Measurements from ENCODE around the gene NADK2. TPM values are rescaled to one million over a fixed set of nuclear protein-coding genes. Genes with fewer than 3 reads are reported as not detected.

NADK2 gene
- total and polyA plus RNA-seq, 9 of the 15 experiments (the other 6 are each of a cell fraction or from before 2014, with no cell fraction given) = 10.6 to 41.0 (median 24.0) TPM

DNA sequence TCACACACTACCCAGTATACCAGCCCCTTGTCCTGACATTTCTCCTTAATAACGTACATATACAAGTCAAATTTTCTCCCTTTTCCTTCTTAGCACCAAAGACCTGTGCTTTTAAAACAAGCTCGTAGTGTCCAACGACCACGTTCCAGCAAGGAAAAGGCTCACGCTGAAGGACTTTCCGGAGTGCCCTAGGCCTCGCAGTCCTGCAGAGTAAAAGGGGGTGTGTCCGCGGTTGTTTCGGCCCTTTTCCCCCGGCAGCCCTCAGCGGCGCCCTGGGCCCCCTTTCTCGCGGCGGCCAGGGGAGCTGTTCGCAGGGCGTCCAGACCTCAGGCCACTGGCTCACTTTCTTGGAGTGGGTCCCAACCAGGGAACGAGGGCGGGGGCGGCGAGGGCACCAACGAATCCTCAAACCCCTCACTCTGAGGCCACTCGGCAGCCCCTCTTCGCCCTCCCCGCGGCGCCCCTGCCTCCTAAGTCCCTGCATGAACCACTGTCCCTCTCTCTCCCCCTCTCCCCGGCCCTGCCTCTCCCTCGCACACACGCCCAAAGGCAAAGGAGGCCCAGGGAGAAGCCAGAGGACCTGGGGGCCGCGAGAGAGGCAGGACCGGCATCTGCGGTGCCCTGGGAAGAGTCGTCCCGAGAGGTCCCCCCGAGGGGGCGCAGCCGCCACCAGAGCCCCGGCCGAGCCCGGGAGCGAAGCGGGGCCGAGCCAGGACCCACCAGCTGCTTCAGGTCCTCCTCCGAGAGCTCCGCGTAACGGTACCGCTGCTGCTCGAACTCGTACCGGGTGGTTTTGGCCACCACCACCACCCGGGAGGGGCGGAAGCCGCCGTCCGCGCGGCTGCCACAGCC, 720 bp downstream of the NADK2 start (continued):
- TF ChIP-seq SRSF7 (optimal IDR thresholded peaks at IDR 0.05; ENCODE audit: low read depth, low read length) (no peak), TBP (optimal IDR thresholded peaks at IDR 0.05; ENCODE audit: low read depth, low read length) (no peak), MYBL2 (IDR thresholded peaks at IDR 0.05; ENCODE audit: low read depth) (no peak), MYBL2 (CRISPR knock-in tag; IDR thresholded peaks at IDR 0.05; ENCODE audit: borderline replicate concordance) (no peak), ZNF766 (CRISPR knock-in tag; conservative IDR thresholded peaks at IDR 0.05) (peak; percentile 48; the same call in 1 of the 2 replicates), NFATC3 (IDR thresholded peaks at IDR 0.05) (no peak), ZNF263 (CRISPR knock-in tag; IDR thresholded peaks at IDR 0.05; ENCODE audit: borderline replicate concordance) (no peak; the same call in 1 of the 2 replicates), ILF3 (IDR thresholded peaks at IDR 0.05; ENCODE audit: borderline replicate concordance) (no peak), ZNF780A (CRISPR knock-in tag; IDR thresholded peaks at IDR 0.05) (no peak), ZZZ3 (IDR thresholded peaks at IDR 0.05) (no peak), STAT5B (CRISPR knock-in tag; IDR thresholded peaks at IDR 0.05) (no peak), NCOA4 (IDR thresholded peaks at IDR 0.05; ENCODE audit: partially characterized antibody) (no peak)
- TF ChIP-seq, protein P1, sequence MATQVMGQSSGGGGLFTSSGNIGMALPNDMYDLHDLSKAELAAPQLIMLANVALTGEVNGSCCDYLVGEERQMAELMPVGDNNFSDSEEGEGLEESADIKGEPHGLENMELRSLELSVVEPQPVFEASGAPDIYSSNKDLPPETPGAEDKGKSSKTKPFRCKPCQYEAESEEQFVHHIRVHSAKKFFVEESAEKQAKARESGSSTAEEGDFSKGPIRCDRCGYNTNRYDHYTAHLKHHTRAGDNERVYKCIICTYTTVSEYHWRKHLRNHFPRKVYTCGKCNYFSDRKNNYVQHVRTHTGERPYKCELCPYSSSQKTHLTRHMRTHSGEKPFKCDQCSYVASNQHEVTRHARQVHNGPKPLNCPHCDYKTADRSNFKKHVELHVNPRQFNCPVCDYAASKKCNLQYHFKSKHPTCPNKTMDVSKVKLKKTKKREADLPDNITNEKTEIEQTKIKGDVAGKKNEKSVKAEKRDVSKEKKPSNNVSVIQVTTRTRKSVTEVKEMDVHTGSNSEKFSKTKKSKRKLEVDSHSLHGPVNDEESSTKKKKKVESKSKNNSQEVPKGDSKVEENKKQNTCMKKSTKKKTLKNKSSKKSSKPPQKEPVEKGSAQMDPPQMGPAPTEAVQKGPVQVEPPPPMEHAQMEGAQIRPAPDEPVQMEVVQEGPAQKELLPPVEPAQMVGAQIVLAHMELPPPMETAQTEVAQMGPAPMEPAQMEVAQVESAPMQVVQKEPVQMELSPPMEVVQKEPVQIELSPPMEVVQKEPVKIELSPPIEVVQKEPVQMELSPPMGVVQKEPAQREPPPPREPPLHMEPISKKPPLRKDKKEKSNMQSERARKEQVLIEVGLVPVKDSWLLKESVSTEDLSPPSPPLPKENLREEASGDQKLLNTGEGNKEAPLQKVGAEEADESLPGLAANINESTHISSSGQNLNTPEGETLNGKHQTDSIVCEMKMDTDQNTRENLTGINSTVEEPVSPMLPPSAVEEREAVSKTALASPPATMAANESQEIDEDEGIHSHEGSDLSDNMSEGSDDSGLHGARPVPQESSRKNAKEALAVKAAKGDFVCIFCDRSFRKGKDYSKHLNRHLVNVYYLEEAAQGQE (IDR thresholded peaks at IDR 0.05; ENCODE audit: borderline replicate concordance) = no peak
- TF ChIP-seq, protein P1 (CRISPR knock-in tag; IDR thresholded peaks at IDR 0.05; ENCODE audit: low read depth) = no peak
- TF ChIP-seq, protein P2, sequence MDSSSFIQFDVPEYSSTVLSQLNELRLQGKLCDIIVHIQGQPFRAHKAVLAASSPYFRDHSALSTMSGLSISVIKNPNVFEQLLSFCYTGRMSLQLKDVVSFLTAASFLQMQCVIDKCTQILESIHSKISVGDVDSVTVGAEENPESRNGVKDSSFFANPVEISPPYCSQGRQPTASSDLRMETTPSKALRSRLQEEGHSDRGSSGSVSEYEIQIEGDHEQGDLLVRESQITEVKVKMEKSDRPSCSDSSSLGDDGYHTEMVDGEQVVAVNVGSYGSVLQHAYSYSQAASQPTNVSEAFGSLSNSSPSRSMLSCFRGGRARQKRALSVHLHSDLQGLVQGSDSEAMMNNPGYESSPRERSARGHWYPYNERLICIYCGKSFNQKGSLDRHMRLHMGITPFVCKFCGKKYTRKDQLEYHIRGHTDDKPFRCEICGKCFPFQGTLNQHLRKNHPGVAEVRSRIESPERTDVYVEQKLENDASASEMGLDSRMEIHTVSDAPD (CRISPR knock-in tag; IDR thresholded peaks at IDR 0.05) = no peak
- TF ChIP-seq, protein P3, sequence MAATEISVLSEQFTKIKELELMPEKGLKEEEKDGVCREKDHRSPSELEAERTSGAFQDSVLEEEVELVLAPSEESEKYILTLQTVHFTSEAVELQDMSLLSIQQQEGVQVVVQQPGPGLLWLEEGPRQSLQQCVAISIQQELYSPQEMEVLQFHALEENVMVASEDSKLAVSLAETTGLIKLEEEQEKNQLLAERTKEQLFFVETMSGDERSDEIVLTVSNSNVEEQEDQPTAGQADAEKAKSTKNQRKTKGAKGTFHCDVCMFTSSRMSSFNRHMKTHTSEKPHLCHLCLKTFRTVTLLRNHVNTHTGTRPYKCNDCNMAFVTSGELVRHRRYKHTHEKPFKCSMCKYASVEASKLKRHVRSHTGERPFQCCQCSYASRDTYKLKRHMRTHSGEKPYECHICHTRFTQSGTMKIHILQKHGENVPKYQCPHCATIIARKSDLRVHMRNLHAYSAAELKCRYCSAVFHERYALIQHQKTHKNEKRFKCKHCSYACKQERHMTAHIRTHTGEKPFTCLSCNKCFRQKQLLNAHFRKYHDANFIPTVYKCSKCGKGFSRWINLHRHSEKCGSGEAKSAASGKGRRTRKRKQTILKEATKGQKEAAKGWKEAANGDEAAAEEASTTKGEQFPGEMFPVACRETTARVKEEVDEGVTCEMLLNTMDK (IDR thresholded peaks at IDR 0.05; ENCODE audit: borderline replicate concordance, insufficient read depth, low read depth, low read length, poor library complexity, severe bottlenecking) = no peak

Measured in K562 (cell line).